ENCODE results near the gene KPRP. TPM values are rescaled to one million over a fixed set of nuclear protein-coding genes. Genes with fewer than 3 reads are reported as not detected.

The KPRP gene, protein sequence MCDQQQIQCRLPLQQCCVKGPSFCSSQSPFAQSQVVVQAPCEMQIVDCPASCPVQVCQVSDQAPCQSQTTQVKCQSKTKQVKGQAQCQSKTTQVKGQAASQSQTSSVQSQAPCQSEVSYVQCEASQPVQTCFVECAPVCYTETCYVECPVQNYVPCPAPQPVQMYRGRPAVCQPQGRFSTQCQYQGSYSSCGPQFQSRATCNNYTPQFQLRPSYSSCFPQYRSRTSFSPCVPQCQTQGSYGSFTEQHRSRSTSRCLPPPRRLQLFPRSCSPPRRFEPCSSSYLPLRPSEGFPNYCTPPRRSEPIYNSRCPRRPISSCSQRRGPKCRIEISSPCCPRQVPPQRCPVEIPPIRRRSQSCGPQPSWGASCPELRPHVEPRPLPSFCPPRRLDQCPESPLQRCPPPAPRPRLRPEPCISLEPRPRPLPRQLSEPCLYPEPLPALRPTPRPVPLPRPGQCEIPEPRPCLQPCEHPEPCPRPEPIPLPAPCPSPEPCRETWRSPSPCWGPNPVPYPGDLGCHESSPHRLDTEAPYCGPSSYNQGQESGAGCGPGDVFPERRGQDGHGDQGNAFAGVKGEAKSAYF
- total RNA-seq = not detected

DNA sequence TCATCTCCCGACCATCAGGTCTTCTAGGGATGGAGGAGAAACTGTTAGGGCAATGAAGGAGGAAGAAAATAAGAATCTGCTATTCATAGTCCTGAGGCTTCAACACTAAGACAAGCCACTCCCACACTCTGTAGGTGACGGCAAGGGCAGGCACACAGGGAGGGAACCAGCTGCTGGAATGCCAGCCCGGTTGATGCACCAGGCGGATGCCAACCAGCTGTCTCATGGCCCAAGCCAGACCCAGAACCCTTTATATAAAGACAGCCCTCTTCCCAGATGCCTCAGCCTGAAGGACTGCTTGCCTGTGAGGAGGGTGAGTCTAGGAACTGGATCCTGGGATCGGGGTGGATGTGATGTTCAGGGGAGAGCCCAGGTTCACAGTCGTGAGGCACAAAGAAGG lies at the start of gene KPRP:
KPRP (plus strand) TSS at position 279 of the 400 bp plus-strand sequence. CDS start 1,564 bp downstream, outside the sequence.
- Mint-ChIP-seq H3K27me3 (peaks cover 11% of the 10 kb centered on the region), H3K27ac (no peak within 1 kb of the TSS), H3K4me1 (no peaks in the 10 kb centered on the region), H3K9me3 (ENCODE audit: low read depth) (no peaks in the 10 kb centered on the region), H3K36me3 (no peaks in the 10 kb centered on the region), H3K4me3 (no peak within 1 kb of the TSS)
- CTCF ChIA-PET = no interaction called here
- DNase-seq (no peak), ATAC-seq (no peak)

DNA sequence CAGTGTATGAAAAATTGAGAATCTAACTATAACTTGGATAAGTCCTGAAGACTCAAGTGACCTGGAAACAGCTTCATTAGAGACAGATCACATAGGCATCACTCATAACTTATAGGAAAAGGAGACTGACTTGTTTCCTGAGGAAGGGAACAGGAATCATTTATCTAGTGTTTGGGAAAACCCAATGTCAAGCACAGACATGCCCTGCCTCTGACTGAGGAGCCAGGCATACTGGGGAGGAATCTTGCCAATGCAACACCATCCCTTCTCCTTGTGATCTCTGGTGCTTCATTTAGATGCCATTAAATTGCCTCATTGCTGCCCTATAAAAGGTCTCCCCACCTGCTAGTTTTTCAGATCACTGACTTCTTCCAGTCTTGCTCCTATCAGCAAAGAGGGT lies 39.6 kb upstream of the KPRP start:
- ATAC-seq (no peak), DNase-seq (no peak)
- CTCF ChIA-PET = no interaction called here
- H3K9me3 Mint-ChIP-seq (ENCODE audit: low read depth) = no peaks in the 10 kb centered on the region
- H3K27ac Mint-ChIP-seq = no peak overlapping the region
- no peaks in the 10 kb centered on the region for H3K36me3 Mint-ChIP-seq
- no peak overlapping the region for H3K4me3 Mint-ChIP-seq
- peaks cover 4% of the 10 kb centered on the region for H3K27me3 Mint-ChIP-seq
- H3K4me1 Mint-ChIP-seq = no peaks in the 10 kb centered on the region

DNA sequence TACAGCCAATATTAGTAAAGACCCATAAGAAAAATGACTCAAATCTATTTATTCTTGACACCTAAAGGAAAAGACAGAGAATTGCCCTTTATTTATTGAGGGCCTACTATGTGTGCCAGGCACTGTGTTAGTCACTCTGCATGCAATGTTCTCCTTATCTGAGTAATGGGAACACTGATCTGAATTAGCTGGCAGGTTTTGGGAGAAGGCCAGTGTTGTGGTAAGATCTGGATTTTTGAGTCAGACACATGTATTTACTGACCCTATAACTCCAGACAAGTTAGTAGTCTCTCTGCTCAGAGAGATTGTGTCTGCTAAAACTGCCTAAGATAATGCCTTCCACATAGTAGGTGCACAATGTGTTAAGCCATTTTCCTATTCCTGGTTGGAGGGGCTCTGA lies 32.6 kb upstream of the KPRP start:
- Mint-ChIP-seq H3K4me1 (no peaks in the 10 kb centered on the region), H3K27me3 (peaks cover 4% of the 10 kb centered on the region), H3K4me3 (no peak overlapping the region), H3K9me3 (ENCODE audit: low read depth) (no peaks in the 10 kb centered on the region), H3K36me3 (no peaks in the 10 kb centered on the region), H3K27ac (no peak overlapping the region)
- DNase-seq = no peak
- CTCF ChIA-PET = no interaction called here
- no peak for ATAC-seq

DNA sequence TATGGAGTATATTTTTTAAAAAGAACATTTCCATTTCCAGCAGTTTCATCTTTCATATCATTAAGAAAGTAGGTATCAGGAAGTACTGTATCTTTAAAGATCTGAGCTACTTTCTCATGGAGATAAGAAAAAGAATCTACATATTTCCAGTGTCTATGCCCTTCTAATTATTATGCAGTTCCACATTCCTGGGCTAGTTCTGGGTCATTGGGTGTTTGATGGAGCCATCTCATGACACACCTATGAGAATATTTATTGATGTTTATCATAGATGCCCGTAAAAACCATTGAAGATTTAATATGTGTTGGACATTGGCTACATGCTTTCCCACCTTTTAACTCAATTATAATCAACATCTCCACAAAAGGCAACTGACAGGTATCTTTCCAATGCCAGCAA lies 28.8 kb upstream of the KPRP start:
- CTCF ChIA-PET = no interaction called here
- ATAC-seq (no peak), DNase-seq (no peak)
- H3K27ac Mint-ChIP-seq = no peak overlapping the region
- no peaks in the 10 kb centered on the region for H3K4me1 Mint-ChIP-seq
- no peak overlapping the region for H3K4me3 Mint-ChIP-seq
- no peaks in the 10 kb centered on the region for H3K27me3 Mint-ChIP-seq
- H3K36me3 Mint-ChIP-seq = no peaks in the 10 kb centered on the region
- H3K9me3 Mint-ChIP-seq (ENCODE audit: low read depth) = no peaks in the 10 kb centered on the region

DNA sequence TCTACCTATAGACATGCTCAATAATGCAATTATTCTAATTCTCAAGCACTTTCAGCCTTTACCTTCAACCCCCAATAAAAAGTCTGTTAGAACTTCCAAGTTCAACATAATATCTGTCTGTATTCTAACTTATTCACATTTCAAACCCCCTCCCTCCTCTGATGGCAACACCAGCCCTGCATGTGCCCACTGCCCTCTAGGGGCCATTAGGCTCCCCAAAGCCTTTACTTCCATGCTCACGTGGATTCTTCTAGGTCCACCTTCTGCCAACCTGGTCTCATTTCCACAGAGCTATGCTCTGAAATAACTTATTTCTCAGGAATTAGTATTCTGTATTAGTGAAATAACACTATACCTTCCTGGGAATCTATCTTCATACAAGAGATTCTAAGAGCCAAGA lies 22.2 kb upstream of the KPRP start:
- Mint-ChIP-seq H3K27me3 (no peaks in the 10 kb centered on the region), H3K27ac (no peak overlapping the region), H3K36me3 (no peaks in the 10 kb centered on the region), H3K9me3 (ENCODE audit: low read depth) (no peaks in the 10 kb centered on the region), H3K4me3 (no peak overlapping the region), H3K4me1 (no peaks in the 10 kb centered on the region)
- ATAC-seq (no peak), DNase-seq (no peak)
- CTCF ChIA-PET = no interaction called here

DNA sequence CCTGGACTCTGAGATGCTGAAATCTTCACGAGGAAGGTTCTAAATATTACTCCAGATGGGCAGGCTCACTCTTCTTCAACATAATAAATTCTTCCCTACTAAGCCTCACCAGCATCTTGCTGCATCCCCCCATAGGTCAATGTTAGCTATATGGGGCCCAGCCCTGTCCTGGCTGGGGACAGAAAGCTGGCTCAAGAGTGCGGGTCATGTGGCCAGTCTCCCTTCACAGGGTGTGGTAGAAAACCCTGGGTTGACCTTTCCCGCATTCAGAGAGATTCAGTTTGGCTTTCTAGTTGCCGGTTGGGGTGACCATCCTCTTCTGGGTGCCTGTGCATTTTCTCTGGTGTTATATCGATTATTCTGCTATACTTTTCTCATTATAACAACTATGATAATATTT lies 19.8 kb upstream of the KPRP start:
- CTCF ChIA-PET = no interaction called here
- no peaks in the 10 kb centered on the region for H3K9me3 Mint-ChIP-seq (ENCODE audit: low read depth)
- H3K36me3 Mint-ChIP-seq = no peaks in the 10 kb centered on the region
- H3K27ac Mint-ChIP-seq = no peak overlapping the region
- ATAC-seq (no peak), DNase-seq (no peak)
- H3K27me3 Mint-ChIP-seq = no peaks in the 10 kb centered on the region
- no peak overlapping the region for H3K4me3 Mint-ChIP-seq
- H3K4me1 Mint-ChIP-seq = no peaks in the 10 kb centered on the region

DNA sequence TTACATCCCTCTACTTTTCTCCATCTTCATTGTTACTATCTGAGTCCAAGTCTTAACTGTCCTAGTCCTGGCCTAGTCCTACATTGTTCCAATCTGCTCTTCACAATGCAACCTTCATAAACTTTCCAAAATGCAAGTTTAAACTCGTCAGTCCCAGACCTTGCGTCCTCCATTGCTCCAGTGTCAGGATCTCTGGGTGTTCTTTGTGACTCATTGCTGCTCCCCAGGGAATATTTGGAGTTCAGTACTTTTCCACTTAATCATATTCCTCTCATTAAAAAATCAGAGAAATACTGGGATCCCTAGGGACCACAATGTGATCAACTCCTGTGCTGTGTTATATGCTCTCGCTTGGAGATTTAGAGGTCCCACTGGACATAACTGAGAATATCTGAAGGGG lies 18.0 kb upstream of the KPRP start:
- CTCF ChIA-PET = no interaction called here
- Mint-ChIP-seq H3K9me3 (ENCODE audit: low read depth) (no peaks in the 10 kb centered on the region), H3K27ac (no peak overlapping the region), H3K36me3 (no peaks in the 10 kb centered on the region), H3K4me1 (no peaks in the 10 kb centered on the region), H3K27me3 (no peaks in the 10 kb centered on the region), H3K4me3 (no peak overlapping the region)
- ATAC-seq (no peak), DNase-seq (no peak)

DNA sequence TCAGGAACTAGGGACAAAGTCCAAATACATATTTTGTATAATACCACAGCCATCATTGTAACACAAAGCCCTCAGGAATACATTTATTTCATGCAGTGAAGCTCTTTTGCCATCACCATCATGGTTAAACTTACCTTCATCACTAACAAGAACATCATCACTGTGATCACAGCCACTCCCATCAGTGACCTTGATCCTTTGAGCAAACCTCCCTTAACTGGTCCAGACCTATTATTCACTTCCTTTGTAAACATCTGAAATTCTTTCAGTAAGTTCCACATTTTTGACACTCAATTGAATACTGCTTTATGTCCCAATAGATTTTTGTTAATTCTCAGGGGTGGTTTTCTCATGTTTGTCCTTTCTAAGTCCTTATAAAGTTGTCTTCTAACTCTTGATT lies 16.2 kb upstream of the KPRP start:
- Mint-ChIP-seq H3K4me3 (no peak overlapping the region), H3K4me1 (no peaks in the 10 kb centered on the region), H3K36me3 (no peaks in the 10 kb centered on the region), H3K9me3 (ENCODE audit: low read depth) (no peaks in the 10 kb centered on the region), H3K27ac (no peak overlapping the region), H3K27me3 (peaks cover 2% of the 10 kb centered on the region)
- ATAC-seq = no peak
- no peak for DNase-seq
- CTCF ChIA-PET = no interaction called here

DNA sequence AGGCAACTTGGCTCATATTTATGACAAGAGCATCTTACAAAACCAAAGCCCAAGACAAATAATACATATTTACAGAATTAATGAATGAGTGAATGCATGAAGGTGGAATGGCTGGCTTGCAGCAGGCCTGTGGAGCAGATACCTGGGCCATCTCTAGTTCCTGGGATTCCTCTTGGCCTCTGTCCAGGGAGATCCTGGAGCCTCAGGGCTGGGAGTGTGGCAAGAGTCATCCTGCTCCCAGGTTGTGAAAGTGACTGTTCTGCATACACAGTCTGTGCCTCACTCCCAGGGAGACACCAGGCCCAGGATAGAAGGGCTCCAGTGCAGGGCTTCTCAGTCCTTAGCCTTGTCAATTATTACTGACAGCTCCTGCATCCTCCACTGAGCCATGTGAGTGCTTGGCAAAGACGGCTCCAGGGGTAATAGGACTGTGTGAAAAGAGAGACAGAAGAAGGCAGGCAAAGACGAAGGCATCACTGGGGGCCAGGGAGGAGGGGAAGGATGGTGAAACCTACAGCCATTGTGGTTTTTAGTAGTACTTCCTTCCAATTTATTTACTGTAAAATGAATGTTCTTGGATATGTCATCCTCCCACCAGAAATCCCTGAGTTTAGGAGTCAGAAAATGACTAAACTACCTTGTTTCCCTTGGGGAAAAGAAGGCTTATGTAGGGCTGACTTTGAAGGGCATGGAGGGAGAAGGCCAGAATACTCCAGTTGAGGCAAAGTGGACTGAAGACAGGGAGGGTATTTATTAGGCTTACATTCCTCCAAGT lies 14.3 kb upstream of the KPRP start:
- no peak overlapping the region for H3K27ac Mint-ChIP-seq
- no peaks in the 10 kb centered on the region for H3K4me1 Mint-ChIP-seq
- H3K27me3 Mint-ChIP-seq = peaks cover 12% of the 10 kb centered on the region
- H3K9me3 Mint-ChIP-seq (ENCODE audit: low read depth) = no peaks in the 10 kb centered on the region
- ATAC-seq = no peak
- CTCF ChIA-PET = no interaction called here
- H3K36me3 Mint-ChIP-seq = no peaks in the 10 kb centered on the region
- no peak overlapping the region for H3K4me3 Mint-ChIP-seq
- no peak for DNase-seq

DNA sequence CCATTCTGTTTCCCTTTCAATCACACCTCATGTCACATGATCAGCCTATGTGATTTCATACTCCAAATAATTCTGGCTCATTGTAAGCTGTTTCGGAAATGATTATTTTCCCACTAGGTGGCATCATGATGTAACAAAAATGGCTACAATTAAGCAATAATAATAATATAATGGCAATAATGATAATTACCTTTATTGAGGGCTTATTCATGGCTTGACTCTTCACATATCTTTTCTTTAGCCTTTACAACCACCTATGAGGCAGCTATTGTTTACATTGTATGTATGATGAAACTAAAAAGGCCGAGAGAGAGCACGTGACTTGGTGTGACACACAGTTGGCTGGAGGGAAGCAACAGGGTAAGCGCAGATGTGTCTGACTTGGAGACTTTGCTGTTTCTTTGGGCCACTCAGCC lies 12.5 kb upstream of the KPRP start:
- H3K9me3 Mint-ChIP-seq (ENCODE audit: low read depth) = no peaks in the 10 kb centered on the region
- peaks cover 18% of the 10 kb centered on the region for H3K27me3 Mint-ChIP-seq
- no peaks in the 10 kb centered on the region for H3K4me1 Mint-ChIP-seq
- no peak overlapping the region for H3K27ac Mint-ChIP-seq
- CTCF ChIA-PET = no interaction called here
- H3K4me3 Mint-ChIP-seq = no peak overlapping the region
- ATAC-seq (no peak), DNase-seq (no peak)
- H3K36me3 Mint-ChIP-seq = no peaks in the 10 kb centered on the region

DNA sequence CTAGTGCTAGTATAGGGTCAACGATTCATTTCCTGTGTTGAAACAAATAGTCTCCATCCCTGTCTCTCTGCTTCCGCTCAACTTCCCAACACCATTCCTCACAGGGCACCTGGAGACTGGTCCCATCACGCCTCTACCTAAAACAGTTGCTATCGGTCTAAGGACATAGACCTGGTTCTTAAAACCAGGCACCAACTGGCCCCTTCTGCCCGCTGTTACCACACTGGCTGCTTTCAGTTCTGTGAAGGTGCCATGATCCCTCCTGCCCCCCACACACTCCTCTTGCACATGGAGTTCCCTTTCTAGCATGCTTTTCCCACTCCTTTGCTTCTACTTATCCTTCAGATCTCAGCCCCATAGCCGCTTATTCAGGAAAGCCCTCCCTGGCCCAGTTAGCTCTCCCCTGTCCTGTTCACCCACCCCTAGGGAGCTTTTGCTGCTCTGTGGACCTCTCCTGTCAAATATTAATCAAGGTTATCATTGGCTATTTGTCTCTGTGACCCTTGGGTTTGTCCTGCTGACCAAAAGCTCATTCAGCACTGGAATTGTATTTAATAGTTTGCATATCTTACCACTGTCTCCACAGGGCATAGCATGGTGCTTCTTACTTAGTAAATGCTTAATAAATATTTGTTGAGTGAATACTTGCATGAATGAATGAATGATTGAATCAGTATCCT lies 11.9 kb upstream of the KPRP start:
- Mint-ChIP-seq H3K27ac (no peak overlapping the region), H3K9me3 (ENCODE audit: low read depth) (no peaks in the 10 kb centered on the region), H3K4me3 (no peak overlapping the region), H3K4me1 (no peaks in the 10 kb centered on the region), H3K36me3 (no peaks in the 10 kb centered on the region), H3K27me3 (peaks cover 21% of the 10 kb centered on the region)
- CTCF ChIA-PET = no interaction called here
- ATAC-seq (no peak), DNase-seq (no peak)

DNA sequence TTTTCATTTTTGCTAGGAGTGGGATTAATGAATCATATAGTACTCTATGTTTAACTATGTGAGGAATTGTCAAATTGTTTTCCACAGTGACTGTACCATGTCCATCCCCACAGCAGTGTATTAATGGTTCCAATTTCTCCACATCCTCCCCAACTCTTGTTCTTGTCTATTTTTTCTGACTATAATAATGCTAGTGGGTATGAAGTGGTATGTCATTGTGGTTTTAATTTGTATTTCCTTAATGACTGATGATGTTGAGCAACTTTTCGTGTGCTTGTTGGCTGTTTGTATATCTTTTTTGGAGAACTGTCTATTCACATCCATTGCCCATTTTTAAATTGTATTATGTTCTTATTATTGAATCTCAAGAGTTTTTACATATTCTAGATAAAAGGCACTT lies 10.0 kb upstream of the KPRP start:
- peaks cover 25% of the 10 kb centered on the region for H3K27me3 Mint-ChIP-seq
- no peak for DNase-seq
- H3K9me3 Mint-ChIP-seq (ENCODE audit: low read depth) = no peaks in the 10 kb centered on the region
- no peak overlapping the region for H3K4me3 Mint-ChIP-seq
- ATAC-seq = no peak
- no peaks in the 10 kb centered on the region for H3K36me3 Mint-ChIP-seq
- H3K27ac Mint-ChIP-seq = no peak overlapping the region
- H3K4me1 Mint-ChIP-seq = no peaks in the 10 kb centered on the region
- CTCF ChIA-PET = no interaction called here

DNA sequence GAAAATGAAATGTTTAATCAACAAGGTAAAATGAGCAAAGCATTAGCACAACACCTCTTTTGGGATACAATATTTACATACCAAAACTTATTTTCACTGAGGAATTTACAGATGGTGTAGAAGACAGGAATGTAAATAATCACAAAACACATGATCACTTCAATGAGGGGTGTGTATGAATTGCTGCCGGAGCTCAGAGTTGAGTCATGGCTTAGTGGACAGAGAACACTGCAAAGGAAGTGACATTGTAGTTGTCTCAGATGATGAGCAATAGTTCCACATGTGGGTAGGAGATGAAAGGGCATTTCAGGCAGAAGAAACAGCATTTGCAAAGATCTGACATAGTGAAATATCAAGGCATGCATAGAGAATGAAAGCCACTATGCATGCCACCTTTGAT lies 5.6 kb upstream of the KPRP start:
- DNase-seq (no peak), ATAC-seq (no peak)
- no peaks in the 10 kb centered on the region for H3K36me3 Mint-ChIP-seq
- H3K4me1 Mint-ChIP-seq = no peaks in the 10 kb centered on the region
- no peak overlapping the region for H3K27ac Mint-ChIP-seq
- no peaks in the 10 kb centered on the region for H3K9me3 Mint-ChIP-seq (ENCODE audit: low read depth)
- peaks cover 30% of the 10 kb centered on the region for H3K27me3 Mint-ChIP-seq
- H3K4me3 Mint-ChIP-seq = no peak overlapping the region
- CTCF ChIA-PET = no interaction called here

DNA sequence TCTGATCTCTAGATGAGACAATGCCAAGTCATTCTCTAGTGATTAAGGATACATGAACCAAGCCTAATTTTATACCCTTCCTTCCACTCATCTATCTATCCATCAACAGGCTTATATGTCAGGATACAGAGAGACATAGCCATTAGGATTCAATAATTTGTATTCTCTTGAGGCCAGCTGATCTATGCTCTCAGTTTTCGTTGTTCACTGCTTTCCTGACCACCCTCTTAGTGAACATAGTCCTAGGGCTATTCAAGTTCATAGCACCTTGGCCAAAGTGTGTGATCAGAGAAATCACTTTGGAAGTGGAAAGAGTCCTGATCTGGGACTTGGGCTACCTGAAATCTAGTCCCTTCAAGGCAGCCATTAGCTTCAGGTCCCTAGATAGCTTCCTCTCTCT lies 4.2 kb upstream of the KPRP start:
- H3K9me3 Mint-ChIP-seq (ENCODE audit: low read depth) = no peaks in the 10 kb centered on the region
- no peaks in the 10 kb centered on the region for H3K36me3 Mint-ChIP-seq
- no peak overlapping the region for H3K27ac Mint-ChIP-seq
- no peak for DNase-seq
- ATAC-seq = no peak
- CTCF ChIA-PET = no interaction called here
- no peaks in the 10 kb centered on the region for H3K4me1 Mint-ChIP-seq
- H3K27me3 Mint-ChIP-seq = peaks cover 24% of the 10 kb centered on the region
- no peak overlapping the region for H3K4me3 Mint-ChIP-seq

All from activated CD8-positive, alpha-beta memory T cell treated with anti-CD3 and anti-CD28 coated beads, Interleukin-2, amount 10 ng/mL, durations not matched to agents 7 days and 5 days (primary cell).